B cell (primary cell): ENCODE results near the gene CBX8.

ENCODE experiments used
- EZH2 ChIP-seq: IDR thresholded peaks from 2 replicates; pipeline ENCODE4 v1.6.1; 2012; ENCODE audit warnings: borderline replicate concordance, low read depth, mild to moderate bottlenecking, moderate library complexity, low read length; ENCODE audit not compliant: insufficient read depth, poor library complexity, severe bottlenecking
- TF ChIP-seq, protein P1 (sequence below): fragments of 200-600 bp; IDR thresholded peaks from one replicate; pipeline ENCODE4 v1.8.0; 2022; ENCODE audit warnings: antibody characterized with exemption, mild to moderate bottlenecking

DNA sequence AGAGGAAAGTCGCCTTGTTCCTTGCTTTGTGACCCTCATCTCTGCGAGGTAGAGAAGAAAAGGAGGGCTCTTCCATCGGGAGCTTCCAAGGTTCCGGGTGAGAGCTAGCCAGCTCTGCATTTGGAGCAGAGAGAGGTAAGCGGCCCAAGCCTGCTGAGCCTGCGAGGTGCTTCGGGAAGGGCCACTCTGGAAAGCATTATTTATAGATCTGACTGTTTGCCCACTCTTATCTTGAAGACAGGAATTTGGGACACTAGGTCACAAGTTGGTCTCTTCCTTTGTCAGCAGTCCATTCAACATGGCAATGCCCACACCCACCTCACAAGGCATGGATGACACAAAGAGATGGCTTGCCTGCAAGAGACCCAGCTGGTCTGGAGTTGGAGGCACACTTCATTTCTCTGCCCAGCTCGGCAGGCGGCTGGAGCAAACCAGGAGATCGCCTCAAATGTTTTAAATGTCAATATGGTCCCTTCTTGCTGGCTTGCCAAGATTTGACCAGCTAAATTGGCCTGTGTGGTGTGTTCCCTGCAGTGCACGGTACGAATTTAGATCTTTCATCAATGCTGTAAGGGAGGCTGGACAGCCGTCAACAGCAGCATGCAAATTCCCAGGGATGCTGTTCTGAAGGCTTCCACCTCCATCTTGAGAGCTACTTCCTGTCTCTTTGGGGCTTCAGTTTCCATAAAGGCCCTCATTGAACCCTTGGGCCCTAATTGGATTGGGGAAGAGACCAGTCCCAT, 22.8 kb upstream of the CBX8 start:
- TF ChIP-seq, protein P1, sequence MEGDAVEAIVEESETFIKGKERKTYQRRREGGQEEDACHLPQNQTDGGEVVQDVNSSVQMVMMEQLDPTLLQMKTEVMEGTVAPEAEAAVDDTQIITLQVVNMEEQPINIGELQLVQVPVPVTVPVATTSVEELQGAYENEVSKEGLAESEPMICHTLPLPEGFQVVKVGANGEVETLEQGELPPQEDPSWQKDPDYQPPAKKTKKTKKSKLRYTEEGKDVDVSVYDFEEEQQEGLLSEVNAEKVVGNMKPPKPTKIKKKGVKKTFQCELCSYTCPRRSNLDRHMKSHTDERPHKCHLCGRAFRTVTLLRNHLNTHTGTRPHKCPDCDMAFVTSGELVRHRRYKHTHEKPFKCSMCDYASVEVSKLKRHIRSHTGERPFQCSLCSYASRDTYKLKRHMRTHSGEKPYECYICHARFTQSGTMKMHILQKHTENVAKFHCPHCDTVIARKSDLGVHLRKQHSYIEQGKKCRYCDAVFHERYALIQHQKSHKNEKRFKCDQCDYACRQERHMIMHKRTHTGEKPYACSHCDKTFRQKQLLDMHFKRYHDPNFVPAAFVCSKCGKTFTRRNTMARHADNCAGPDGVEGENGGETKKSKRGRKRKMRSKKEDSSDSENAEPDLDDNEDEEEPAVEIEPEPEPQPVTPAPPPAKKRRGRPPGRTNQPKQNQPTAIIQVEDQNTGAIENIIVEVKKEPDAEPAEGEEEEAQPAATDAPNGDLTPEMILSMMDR, result no peak
- TF ChIP-seq EZH2, result no peak
